Measurements from ENCODE around the gene LRP10. TPM values are rescaled to one million over a fixed set of nuclear protein-coding genes. Genes with fewer than 3 reads are reported as not detected.
A peak's percentile ranks its signal among the peaks of the same experiment; 100 is the strongest.

The LRP10 gene
- total RNA-seq, 1 experiment from 2014 or later: 31.9 TPM

DNA sequence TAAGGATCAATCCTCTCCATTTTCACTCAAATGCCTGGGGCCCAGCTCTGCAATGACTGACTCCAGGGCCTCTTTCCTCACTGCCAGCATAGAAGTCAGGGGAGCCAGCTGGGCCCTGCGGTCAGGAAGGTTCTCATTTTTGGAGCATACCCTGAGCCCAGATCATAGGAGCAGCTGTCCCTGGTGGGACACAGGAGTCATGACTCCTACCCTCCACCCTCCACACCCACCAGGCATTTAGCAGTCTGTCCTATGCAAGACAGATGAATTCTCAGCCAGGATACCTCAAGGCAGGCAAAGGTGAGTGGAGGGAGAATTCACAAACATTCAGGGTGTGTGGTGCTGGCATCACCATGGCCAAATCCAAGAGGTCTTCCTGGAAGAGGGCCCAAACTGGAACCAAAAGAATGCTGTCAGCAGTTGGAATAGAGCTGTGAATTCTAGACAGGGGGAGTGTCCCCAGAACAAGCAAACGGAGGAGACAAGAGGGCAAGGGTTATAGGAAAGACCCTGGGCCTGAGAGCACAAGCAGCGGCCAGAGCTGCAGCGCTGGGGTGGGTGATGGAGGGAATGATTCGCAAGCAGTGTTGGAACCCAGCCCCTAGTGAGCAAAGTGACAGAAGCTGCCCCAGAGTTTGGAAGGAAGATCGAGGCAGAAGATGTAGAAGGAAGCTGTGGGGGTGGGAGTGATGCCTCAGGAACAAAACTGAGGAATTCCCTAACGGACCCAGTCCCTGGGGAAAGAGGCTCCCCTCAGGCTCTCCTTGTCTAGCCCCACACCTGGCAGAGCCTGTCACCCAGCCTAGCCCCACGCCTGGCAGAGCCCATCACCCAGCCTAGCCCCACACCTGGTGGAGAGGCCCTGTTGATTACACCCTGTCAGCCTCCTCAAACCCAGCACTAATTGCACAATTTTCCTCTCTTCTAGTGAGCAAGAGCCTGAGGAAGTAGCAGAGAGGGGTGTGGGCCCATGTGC, 7.0 kb downstream of the LRP10 start:
- DNase-seq (ENCODE audit: low read depth, low spot score): no peak

DNA sequence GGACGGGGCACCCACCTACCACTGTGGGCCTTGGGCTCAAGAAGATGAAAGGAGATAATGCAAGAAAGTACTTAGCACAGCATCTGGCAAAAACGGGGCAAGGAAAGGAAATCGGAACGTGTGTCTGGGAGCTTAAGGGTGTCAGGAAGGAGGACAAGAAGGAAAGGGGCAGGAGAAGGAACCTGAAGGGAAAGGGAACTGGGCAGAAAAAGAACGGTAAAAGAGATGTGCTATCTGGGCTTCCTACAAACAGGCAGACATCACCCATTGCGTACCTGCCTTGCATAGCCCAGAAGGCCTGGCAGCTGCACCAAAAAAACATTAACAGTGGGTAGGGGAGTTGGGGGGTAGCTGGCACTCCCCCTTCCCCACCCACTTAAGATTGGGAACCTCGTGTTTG, 10.5 kb downstream of the LRP10 start:
- in situ Hi-C loops (cut with HindIII; ENCODE audit: low pct_unique_long_range_greater_than_20kb, low sequenced_read_pairs): no loop called here

More for the DNA sequence above, 7.0 kb downstream of the LRP10 start:
- in situ Hi-C loops (cut with HindIII; ENCODE audit: low pct_unique_long_range_greater_than_20kb, low sequenced_read_pairs): no loop called here

DNA sequence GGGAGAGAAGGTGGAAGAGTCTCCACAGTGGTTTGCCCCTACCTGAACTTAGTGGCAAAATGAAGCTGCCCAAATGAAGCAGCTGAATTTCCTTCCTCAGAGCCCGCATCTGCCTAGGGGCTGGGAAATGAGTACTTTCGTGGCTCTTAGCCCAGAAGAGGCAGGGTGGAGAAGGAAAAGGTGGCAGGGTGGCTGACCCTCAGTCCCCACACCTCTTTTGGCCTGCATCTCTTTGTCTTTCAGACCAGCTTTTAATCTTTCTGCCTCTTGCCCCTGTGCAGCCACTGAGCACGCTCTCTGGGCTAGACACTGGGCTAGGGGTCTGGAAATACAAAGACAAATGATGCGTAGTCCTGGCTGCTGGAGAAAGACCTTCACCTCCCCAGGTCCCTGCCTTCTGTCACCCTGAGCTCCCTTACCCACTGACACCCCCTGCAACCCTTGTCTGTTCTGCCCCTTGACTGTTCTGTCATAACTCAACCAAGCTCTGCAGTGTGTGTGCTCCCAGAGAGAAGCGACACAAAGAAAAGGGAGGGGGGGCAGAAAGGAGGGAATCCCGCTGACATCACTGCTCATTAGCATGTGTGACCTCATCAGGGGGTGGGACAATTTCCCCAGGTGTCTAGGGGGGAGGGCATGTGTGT, 11.1 kb downstream of the LRP10 start:
- in situ Hi-C loops (cut with HindIII; ENCODE audit: low pct_unique_long_range_greater_than_20kb, low sequenced_read_pairs): no loop called here
- peak; percentile 8 for DNase-seq (ENCODE audit: low read depth, low spot score)

More for the DNA sequence above, 10.5 kb downstream of the LRP10 start:
- DNase-seq (ENCODE audit: low read depth, low spot score): no peak

DNA sequence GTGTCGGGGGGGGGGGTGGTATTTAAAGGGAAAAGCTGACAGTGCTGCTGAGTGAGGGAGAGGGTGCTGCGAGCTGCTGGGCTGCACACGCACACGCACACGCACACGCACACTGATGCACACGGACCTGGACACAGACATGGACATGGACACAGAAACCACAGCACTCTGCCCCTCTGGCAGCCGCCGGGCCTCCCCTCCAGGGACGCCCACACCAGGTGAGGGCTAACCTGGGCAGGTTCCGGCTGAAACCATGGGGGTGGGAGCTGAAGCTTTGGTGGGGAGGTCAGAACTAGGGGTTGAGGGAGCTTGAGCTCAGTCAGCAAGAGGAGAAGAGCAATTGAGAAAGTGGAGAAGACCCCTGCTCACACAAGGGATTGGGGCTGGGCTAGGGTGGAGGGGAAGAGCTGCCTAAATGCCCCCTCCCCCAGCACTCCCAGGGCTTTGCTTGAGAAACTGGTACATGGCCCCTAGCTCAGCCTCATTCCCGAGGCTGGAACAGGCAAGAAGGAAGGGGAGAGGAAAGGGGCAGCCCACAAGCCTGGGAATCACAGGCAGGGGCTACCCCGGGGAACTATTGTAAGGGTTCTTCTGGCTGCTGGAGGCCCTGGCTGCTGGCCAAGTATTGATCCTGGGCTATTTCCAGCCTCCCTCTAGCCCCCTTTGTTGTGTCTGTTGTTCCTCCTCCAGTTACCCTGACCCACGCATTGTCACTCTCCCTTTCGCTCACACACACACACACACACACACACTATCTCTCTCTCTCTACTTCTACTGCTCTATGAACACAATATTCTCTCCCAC, 11.8 kb downstream of the LRP10 start, which contains the start of gene REM2:
TSS of gene REM2 (plus strand) at position 50 of the 804 bp plus-strand sequence. CDS start at position 116, 66 bp downstream.
- no peak for DNase-seq (ENCODE audit: low read depth, low spot score)

DNA sequence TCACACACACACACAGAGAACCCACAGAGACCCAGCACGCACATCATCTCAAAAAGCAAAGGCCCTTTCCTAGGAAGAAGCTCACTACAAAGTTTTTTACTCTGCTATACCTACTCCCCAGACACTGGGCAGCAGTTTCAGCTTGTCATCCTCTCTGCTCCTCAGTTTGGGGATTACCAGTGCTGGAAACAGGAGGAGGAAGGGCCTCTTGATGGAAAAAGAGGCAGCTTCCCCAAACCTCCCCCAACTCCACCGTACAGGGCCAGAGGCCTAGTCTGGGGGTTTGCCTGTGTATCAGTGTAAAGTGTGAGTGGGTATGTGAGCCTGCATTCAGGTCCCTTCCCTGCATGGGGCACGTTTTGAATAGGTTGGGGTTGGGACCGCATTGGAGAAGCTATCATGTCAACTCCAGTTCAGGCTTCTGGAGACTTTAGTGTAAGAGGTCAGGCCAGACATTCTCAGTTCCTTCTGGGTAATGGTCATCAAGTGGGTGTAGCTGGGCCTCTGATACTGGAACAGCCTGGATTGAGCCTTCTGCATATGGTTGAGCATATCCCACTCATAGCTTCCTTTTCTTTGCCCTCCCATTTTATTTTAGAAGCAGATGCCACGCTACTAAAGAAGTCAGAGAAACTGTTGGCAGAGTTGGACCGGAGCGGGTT, 12.7 kb downstream of the LRP10 start:
- in situ Hi-C loops (cut with HindIII; ENCODE audit: low pct_unique_long_range_greater_than_20kb, low sequenced_read_pairs): no loop called here

More for the DNA sequence above, 11.8 kb downstream of the LRP10 start, which contains the start of gene REM2:
- in situ Hi-C loops (cut with HindIII; ENCODE audit: low pct_unique_long_range_greater_than_20kb, low sequenced_read_pairs): no loop called here

DNA sequence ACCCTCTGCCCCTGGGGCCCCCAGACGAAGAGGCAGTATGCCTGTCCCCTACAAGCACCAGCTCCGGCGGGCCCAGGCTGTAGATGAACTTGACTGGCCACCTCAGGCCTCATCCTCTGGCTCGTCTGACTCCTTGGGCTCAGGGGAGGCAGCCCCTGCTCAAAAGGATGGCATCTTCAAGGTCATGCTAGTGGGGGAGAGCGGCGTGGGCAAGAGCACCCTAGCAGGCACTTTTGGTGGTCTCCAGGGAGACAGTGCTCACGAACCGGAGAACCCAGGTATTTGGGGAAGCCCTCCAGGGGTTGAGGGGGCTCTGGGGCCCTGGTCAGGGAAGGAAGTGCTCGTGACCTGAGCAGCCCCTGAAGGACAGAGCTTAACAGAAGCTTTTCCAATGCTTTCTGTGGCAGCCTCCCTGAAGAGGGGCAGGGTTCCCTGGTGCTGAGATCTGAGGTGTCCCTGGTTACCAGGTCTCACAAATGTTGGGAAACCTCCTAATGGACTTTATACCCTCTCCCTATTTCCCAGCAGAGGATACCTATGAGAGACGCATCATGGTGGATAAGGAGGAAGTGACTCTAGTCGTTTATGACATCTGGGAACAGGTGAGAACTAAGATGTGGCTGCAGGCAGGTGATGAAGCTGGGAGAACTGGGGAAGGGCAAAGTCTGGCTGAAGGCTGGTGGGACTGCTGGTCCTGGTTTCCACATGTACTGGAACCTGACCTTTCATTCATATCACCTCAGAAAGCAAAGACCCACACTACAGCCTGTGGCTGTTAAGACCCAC, 13.4 kb downstream of the LRP10 start:
- in situ Hi-C loops (cut with HindIII; ENCODE audit: low pct_unique_long_range_greater_than_20kb, low sequenced_read_pairs): no loop called here

More for the DNA sequence above, 12.7 kb downstream of the LRP10 start:
- no peak for DNase-seq (ENCODE audit: low read depth, low spot score)

DNA sequence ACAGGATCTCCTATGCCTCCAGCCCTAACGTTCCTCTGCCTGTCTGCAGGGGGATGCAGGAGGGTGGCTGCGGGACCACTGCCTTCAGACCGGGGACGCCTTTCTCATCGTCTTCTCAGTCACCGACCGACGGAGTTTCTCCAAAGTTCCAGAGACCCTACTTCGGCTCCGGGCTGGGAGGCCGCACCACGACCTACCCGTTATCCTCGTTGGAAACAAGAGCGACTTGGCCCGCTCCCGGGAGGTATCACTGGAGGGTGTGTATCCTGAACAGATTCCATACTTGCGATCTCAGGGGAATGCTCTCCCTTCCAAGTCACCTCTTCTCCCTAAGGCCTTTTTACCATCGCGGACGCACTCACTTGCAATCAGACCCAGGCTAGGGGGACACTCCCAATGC, 14.4 kb downstream of the LRP10 start:
- DNase-seq (ENCODE audit: low read depth, low spot score): no peak
- in situ Hi-C loops (cut with HindIII; ENCODE audit: low pct_unique_long_range_greater_than_20kb, low sequenced_read_pairs): no loop called here

More for the DNA sequence above, 13.4 kb downstream of the LRP10 start:
- DNase-seq (ENCODE audit: low read depth, low spot score): no peak

DNA sequence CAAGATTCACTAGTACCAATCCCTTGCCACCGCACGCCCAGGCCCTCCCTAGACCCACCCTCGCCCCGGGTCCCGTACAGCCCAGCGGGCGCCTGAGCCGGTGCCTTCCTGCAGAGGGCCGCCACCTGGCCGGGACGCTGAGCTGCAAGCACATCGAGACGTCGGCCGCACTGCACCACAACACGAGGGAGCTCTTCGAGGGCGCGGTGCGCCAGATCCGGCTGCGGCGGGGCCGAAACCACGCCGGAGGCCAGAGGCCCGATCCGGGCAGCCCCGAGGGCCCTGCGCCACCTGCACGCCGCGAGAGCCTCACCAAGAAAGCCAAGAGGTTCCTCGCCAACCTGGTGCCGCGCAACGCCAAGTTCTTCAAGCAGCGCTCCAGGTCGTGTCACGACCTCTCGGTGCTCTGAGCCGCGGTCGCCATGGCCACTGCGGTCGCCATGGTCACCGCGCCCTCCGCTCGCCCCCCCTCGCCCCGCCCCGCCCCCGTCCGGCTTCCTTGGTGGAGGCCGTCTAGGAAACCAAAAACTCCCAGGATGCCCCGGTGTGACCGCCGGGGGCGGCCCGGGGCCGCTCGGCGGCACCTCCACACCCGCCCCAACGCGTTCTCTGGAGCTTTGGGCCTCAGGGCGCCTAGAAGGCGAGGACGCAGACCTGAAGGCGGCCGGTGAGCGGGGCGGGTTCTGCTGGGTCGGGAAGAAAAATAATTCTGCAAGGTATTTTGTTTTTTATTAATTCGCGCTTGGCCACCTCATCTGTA, 15.1 kb downstream of the LRP10 start:
- peak; percentile 12 for DNase-seq (ENCODE audit: low read depth, low spot score)
- in situ Hi-C loops (cut with HindIII; ENCODE audit: low pct_unique_long_range_greater_than_20kb, low sequenced_read_pairs): no loop called here

DNA sequence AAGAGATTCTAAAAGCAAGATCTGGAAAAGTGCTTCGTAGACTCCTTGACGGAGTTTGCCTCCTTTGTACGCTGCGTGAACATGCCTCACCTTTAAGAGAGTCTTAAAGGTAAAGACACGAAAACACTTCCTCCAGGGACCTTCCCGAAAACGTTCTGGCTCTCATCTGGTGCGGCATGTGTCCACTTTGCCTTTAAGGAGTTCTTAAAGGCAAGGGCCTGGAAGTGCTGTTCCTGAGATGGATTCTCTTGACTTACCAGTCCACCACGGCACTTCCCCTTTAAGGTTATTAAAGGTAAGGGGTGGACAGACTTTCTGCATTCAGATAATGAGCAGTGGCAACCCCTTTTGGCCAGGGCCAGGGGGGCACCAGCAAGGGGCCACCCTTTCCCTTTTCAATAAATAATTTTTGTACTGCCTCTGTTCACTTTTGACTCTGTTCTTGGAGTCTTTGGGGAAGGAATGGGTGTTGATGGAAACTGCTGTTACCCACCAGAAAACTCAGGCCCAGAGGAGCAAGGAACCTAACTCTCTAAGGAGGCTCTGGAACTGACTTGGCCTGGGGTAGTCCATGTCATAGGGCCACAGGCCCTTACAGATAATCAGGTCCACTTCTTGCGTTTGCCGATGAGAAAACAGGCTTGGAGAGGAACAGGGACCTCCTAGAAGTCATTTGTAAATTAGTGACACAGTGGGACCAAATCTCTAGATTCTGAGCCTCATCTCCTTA, 15.9 kb downstream of the LRP10 start:
- peak; percentile 46 for DNase-seq (ENCODE audit: low read depth, low spot score)
- in situ Hi-C loops (cut with HindIII; ENCODE audit: low pct_unique_long_range_greater_than_20kb, low sequenced_read_pairs): no loop called here

DNA sequence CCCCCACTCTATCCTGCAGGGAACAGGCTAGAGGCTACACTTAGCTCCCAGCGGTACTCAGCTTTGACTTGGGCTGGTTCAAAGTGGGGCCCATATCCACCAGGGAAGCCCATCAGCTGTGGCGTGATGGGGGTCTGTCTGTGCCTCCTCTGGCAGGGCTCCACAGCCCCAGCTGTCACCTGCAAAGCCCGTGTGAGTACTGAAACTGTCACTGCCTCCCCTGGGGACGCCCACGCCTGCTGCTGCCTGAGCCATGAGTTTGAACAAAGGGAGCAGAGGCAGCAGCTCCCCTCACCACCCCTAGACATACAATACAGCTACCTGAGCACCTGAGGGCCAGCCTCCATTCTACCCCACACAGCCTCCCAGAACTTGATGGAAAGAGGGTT, 16.4 kb downstream of the LRP10 start:
- DNase-seq (ENCODE audit: low read depth, low spot score): no peak
- in situ Hi-C loops (cut with HindIII; ENCODE audit: low pct_unique_long_range_greater_than_20kb, low sequenced_read_pairs): no loop called here

DNA sequence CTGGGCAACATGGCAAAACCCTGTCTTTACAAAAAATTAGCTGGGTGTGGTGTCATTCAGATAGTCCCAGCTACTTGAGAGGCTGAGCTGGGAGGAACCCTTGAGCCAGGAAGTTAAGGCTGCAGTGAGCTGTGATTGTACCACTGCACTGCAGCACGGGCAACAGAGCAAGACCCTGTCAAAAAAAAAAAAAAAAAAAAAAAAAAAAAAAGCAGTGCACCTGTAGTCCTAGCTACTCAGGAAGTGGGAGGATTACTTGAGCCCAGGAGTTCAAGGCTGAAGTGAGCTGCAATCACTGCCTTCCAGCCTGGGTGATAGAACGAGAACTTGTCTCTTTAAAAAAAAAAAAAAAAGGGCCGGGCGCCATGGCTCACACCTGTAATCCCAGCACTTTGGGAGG, 17.1 kb downstream of the LRP10 start:
- DNase-seq (ENCODE audit: low read depth, low spot score): no peak
- in situ Hi-C loops (cut with HindIII; ENCODE audit: low pct_unique_long_range_greater_than_20kb, low sequenced_read_pairs): no loop called here

DNA sequence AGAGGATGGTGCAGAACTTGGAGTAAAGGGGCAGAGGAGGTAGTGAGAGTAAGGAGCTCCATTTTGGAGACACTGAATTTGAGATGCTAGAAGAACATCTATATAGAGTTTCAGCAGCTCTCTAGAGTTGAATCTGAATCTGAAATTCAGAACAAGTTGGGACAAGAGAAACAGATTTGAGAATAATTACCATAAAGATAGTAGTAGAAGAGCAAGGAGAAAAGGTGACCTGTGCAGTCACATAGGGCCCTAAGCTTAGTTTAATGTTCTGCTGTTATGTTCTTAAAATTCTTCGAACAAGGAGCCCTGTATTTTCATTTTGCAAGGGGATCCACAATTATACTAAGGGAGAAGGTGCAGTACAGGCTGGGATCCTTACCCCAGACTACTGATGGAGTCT, 18.9 kb downstream of the LRP10 start:
- no peak for DNase-seq (ENCODE audit: low read depth, low spot score)
- in situ Hi-C loops (cut with HindIII; ENCODE audit: low pct_unique_long_range_greater_than_20kb, low sequenced_read_pairs): no loop called here

DNA sequence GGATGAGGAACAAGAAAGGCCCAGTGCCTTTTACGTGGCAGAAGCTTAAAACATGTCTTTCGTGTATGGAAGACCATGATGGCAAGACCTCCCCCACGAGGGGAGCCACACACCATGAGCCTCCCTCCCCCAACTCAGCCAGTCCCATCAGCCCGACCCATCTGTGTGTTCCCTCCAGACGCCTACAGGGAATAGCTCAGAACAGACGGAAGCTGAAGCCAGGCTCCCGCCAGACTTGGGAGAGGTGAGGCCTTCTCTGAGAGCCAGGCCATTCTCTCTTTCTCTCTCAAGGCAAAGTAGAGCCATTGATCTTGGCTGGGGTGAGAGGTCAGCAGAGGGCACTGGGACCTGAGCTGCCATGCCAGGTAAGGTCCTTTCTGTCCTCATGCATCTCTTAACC, 20.9 kb downstream of the LRP10 start:
- no peak for DNase-seq (ENCODE audit: low read depth, low spot score)
- in situ Hi-C loops (cut with HindIII; ENCODE audit: low pct_unique_long_range_greater_than_20kb, low sequenced_read_pairs): no loop called here

DNA sequence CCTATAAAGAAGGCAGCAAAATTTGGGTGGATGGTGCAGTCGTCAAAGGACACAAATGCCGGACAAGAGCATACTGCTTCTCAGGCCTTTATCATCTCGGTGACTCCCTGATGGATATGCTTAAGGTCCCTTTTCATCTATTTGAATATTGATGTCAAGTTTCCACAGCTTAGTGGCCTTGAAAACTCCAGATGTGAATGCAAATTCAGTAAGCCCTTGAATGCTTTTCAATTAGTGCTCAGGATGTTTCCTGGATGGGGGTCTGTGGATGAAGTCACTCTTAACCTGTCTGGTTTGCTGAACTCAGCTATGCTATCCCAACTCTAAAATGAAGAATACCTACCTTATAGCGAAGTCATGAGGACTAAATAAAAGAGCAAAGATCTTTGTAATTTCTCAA, 22.2 kb downstream of the LRP10 start:
- no peak for DNase-seq (ENCODE audit: low read depth, low spot score)
- in situ Hi-C loops (cut with HindIII; ENCODE audit: low pct_unique_long_range_greater_than_20kb, low sequenced_read_pairs): no loop called here

DNA sequence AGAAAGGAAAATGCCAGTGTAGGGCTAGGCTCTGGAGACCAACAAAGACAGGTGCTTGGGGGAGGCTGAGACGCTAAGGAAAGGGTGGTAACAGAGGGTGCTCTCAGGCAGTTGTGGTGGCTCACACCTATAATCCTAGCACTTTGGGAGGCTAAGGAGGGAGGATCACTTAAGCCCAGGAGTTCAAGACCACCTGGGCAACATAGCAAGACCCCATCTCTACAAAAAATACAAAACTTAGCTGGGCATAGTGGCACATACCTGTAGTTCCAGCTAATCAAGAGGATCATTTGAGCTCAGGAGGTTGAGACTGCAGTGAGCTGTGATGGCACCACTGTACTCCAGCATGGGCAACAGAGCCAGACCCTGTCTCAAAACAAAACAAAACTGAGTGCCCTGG, 23.9 kb downstream of the LRP10 start:
- in situ Hi-C loops (cut with HindIII; ENCODE audit: low pct_unique_long_range_greater_than_20kb, low sequenced_read_pairs): no loop called here
- no peak for DNase-seq (ENCODE audit: low read depth, low spot score)
